DMS79 treated with DMSO at 0.1 percent for 48 hours (cell line): ENCODE data around the gene TMEM201.
"Not testable (repeated sequence)": the region's sequence is repeated elsewhere in the genome, so short reads cannot be mapped to it uniquely, and the experiment has no call there.

Source experiments
- DNase-seq: peaks from one replicate; lab custom pipeline; 2025; lab: John Stamatoyannopoulos, UW

Gene TMEM201

DNA sequence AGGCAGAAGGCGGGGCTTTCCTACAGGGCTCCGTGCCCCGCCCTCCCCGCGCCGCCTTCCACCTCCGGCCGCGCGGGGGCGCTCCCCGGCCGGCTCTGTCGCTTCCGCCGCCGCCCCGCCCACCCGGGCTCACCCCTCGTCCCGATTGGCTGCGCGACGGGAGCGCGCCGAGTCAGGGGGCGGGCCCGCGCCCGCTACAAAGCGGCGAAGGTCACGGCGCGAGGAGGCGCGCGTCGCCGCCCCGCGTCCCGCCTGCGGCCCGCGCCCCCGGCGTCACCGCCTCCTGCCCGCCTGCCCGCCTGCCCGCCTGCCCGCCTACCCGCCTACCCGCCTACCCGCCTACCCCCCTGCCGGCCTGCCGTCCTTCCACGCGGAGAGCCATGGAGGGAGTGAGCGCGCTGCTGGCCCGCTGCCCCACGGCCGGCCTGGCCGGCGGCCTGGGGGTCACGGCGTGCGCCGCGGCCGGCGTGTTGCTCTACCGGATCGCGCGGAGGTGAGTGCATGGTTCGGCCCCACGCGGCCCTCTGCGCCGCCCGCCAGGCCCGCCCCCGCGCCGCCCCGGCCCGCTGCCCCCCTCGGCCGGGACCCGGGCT lies at the start of gene TMEM201:
Gene TMEM201, plus strand, starts transcription at position 361 of the 593 bp plus-strand sequence. Its CDS starts 20 bp downstream, at position 381.
- DNase-seq: peak; percentile 92

GRCh38 chr1:9539165-9539828 lies 49.4 kb upstream of the TMEM201 start, which contains the start of gene SLC25A33:
TSS of gene SLC25A33 (plus strand) at chr1:9539465. CDS start at chr1:9539692, 227 bp downstream.
- DNase-seq: peak; percentile 97

DNA sequence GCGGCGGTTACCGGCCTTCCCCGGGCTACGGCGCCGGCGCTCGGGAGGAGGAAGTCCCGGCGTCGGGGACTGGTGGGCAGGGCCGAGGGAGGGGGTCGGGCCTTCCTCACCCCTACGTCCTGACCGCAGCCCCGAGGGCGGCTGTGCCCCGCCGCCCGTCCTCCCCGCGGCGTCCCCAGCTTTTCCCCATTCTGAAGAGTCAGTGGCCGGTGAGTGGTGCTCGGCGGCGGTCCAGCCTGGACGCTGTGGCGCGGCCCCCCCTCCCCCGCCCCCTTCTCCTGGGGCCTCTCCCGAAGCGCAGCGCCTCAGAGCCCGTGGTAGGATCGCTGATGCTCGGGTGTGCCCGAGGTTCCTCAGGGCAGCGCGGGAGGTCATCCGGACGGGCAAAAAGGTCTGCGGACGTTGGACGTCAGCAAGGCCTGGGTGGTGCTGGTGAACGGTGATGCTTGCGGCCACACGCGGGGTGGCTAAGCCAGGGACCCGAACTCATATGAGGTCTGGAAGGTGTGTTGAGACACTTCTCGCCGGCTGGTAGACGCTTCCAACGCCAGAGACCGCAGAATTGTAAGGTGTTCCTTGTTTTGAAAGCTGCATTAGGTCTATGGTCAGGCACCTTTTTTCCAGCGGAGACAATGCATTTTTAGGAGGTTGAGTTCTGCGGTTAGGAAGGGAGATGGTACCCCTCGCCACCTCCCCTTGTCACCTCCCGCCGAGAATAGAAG lies 48.7 kb upstream of the TMEM201 start:
- no peak for DNase-seq

DNA sequence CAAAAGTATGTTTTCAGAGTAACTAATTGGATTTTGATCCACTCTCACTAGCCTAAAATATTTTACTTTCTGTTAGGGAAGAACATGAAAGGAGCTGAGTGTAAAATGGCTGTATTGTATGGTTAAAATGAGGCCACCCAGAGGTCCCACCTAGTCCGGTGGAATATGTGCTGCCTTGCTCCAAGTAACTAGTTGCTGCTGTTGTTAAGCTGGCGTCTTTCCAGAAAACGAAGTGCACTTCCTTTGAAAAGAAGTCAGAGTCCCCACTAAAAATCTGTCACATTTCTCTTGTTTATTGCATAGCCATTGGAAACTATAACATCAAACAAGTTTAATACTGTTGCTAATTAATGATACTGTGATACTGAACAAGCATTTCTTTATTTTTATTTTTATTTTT lies 46.3 kb upstream of the TMEM201 start:
- peak; percentile 56 for DNase-seq

DNA sequence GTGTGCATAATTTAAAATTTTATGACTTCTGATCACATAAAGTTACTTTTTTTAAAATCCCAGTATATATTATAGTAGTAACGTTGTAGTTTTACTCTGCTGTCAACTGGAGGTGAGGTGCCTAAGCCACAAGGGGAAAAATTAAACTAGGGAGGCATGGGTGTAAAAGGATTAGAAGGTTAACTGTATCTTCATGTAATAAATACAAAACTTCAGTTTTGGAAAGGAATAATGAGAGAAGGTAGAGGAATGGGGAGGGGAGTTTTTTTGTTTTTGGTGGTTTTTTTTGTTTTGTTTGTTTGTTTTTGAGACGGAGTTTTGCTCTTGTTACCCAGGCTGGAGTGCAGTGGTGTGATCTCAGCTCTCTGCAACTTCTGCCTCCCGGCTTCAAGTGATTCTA lies 43.8 kb upstream of the TMEM201 start:
- DNase-seq: no peak

DNA sequence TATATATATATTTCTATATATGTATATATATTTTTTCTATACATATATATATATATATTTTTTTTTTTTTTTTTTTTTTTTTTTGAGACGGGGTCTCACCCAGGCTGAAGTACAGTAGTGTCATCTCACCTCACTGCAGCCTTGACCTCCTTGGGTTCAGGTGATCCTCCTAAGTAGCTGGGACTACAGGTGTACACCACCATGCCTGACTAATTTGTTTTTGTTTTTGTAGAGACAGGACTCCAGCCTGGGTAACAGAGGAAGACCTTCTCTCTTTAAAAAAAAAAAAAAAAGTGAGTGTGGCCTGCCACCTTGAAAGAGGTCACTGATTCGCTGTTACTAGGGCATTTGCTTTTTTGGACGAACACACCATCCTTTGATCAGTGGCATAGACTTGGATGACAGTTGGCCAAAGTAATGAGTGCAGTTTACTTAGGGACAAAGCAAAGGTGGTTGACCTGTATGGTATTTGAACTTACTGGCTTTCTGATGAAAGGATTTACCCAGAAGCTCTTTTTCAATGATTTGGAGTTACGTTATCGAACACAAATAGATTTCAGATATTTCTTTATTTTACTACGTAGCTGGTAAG lies 38.7 kb upstream of the TMEM201 start:
- DNase-seq: no peak

DNA sequence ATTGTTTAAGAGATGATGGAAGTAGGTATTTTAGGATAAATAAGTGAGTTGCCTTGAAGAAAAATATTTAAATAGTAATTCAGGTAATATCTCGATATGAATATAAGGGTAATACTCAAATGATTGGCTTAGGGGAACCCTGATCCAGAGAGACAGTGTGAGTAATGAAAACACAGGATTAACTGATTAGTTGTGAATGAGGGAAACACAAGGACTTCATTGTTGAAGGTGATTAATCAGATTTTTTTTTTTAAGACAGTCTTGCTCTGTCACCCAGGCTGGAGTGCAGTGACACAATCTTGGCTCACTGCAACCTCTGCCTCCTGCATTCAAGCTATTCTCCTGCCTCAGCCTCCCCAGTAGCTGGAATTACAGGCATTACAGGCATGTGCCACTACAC lies 36.7 kb upstream of the TMEM201 start:
- DNase-seq: no peak

GRCh38 chr1:9553736-9554144 lies 35.0 kb upstream of the TMEM201 start:
- DNase-seq: no peak

DNA sequence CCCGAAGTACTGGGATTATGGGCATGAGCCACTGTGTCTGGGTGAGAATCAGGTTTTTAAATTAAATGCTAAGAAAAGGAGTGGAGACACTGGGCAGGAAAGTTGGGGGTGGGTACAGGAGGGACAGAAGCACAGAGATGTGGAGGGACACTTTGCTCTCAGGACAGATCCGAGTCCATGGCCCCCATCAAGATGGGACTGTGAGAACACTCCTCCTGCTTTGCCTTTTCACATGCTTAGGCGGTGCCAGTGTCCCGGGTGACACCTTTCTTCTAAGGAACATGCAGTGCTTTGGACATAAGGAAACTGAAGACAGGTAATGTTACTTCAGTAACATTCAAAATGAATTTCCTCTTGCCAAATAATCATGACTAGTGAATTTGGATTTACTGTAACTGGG lies 32.8 kb upstream of the TMEM201 start:
- DNase-seq: no peak

DNA sequence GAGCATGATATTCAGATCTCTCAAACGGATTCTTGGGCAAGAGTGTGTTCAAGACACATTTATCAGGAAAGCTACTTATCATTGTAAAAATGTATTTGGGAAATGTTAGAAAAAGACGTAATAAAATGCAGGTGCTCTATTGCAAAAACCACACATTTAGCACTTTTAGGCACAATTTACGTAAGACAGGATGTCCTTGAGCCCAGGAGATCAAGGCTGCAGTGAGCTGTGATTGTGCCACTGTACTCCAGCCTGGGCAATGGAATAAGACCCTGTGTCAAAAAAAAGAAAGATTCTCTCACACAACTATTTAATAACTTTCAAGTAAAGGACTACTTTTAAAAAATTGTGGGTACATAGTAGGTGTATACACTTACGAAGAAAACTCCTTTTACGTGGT lies 31.1 kb upstream of the TMEM201 start:
- no peak for DNase-seq

GRCh38 chr1:9558271-9558945 lies 30.3 kb upstream of the TMEM201 start:
- no peak for DNase-seq

- DNase-seq: no peak
Measured at GRCh38 chr1:9558946-9559545, 29.7 kb upstream of the TMEM201 start.

DNA sequence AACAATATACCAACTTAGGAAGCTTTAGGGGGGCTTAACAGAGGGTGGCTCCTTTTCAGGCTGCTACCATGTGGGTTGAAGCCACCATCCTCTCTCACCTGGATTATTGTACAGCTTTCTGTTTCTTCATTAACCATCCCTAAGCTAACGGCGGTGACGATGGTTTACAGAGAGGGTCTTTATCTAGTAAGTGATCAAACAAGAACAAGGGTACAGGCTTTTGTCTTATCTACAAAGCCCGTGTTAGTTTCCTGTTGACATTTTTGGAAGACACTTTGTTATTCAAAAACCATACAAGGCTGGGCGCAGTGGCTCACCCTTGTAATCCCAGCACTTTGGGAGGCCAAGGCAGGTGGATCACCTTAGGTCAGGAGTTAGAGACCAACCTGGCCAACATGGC lies 29.0 kb upstream of the TMEM201 start:
- no peak for DNase-seq

- not testable (repeated sequence) for DNase-seq
Measured at GRCh38 chr1:9560090-9560489, 28.6 kb upstream of the TMEM201 start.

GRCh38 chr1:9561429-9561828 lies 27.3 kb upstream of the TMEM201 start:
- peak; percentile 98 for DNase-seq

DNA sequence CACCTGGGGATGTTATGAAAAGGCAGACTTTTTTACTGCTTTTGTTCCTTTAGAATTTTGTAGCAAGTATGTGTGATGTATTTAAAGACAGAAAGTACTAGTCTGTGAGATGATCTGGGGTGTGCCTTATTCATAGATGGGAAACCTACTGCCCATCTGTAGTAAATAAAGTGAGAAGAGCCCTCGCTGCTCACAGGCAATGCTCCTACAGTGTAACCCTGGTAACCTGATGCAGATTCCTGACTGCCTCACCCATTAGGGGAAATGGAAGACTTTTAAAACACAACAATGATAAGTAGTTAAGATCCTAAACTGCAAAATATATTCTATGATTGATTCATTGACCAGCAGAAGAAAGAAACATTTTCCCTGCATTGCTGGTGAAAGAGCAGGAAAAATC lies 19.4 kb upstream of the TMEM201 start:
- DNase-seq: no peak

GRCh38 chr1:9570886-9571529 lies 17.7 kb upstream of the TMEM201 start:
- not testable (repeated sequence) for DNase-seq

- peak; percentile 36 for DNase-seq
Measured at GRCh38 chr1:9573723-9574122, 15.0 kb upstream of the TMEM201 start.

- DNase-seq: no peak
Measured at GRCh38 chr1:9575486-9575885, 13.2 kb upstream of the TMEM201 start.

- no peak for DNase-seq
Measured at GRCh38 chr1:9576903-9577302, 11.8 kb upstream of the TMEM201 start.

- DNase-seq: no peak
Measured at GRCh38 chr1:9577423-9577822, 11.3 kb upstream of the TMEM201 start.
